ENCODE data around the gene PRKAG2.

- TF ChIP-seq GATA2 (IDR thresholded peaks at IDR 0.05; ENCODE audit: low read depth, low read length): no peak
- TF ChIP-seq GATA3 (IDR thresholded peaks at IDR 0.05; ENCODE audit: low read depth, low read length): no peak
Measured at GRCh38 chr7:151735186-151735850, 141.6 kb downstream of the PRKAG2 start.

Measured in SH-SY5Y (cell line).